NOMO-1 treated with dmso at 0.1 percent for 144 hours (cell line): ENCODE measurements around the gene PLEKHH1.
"Not testable (repeated sequence)": the region's sequence is repeated elsewhere in the genome, so short reads cannot be mapped to it uniquely, and the experiment has no call there.

Experiments
- DNase-seq: peaks from one replicate; lab custom pipeline; 2025; ENCODE audit not compliant: unreplicated experiment; lab: John Stamatoyannopoulos, UW

Gene PLEKHH1

DNA sequence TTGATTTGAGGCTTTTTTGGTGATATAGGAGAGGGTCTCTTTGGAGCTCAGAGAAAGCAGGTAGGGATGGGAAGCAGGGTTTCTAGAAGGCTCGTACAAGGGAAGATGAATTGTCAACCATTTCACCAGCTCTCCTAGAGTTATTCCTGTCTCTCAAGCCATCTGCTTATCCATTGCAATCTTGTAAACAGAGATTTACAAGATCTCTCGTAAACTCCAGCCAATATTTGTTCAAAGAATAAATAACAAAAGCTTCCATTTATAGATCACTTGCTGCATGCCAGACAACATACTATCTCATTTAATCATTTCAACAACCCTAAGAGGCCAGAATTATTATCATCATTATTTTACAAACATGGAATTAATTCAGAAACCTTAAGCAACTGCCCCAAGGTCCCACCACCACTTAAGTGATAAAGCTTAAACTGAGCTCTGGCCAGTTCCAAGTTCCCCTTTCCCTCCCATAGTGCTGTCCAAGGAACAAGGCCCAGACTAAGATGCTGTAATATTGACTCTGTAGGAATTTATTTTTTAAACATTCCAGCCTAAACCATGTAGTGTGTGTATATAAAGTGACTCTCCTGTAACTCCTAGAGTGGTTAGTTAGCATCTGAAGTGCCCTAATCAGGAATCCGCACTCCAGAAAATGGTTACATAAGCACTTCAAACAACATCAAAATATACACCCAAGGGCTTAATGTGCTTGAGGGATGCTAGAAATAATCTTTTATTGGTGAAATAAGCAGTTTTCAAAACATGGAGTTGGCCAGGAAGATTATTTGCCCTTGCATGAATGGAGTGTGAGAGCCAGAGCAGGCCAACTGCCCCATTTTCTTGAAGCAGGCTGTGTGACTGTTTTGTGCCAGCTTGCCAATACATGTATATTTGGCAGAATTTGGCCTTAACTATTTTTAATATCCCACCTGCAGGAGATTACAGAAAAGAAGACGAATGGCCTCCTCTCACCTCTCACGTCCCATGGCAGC is 2.8 kb upstream of the PLEKHH1 start:
- no peak for DNase-seq

DNA sequence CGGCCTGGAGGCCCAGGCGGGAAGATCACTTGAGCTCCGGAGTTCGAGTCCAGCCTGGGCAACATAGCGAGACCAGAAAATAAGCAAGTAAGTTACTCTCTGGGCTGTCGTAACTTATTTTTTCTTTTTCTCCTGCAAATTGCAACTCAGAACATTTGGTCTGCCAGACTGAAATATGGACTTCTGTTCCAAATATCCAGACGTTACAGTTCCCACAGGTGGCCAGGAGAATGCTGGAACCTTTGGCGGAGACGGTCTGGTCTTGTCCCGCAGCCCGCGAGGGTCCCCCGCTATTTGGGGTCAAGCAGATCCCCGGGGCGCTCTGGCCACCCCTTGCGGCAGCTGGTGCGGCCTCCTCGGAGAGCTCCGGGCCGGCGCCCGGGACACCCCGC is 488 bp upstream of the PLEKHH1 start:
- no peak for DNase-seq

GRCh38 chr14:67533754-67534085 is 630 bp downstream of the PLEKHH1 start:
- DNase-seq, result no peak

DNA sequence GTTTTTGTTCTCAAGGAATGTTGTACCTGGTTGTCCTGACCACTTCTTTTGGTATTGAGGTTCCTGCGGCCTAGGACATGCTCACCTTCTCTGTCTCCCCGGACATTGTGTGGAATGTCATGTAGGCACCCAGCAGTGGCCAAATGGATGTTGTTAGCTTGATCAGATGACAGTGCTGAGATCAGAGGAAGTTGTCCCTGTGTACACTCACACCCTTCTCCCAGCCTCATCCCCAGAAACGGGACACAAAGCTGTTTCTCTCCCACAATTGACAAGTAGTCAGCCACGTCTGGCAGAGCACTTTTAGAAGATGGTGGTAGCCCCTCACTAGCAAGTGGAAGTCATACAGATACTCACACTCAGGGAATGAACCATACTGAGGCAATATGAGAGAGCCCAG is 3.0 kb downstream of the PLEKHH1 start:
- DNase-seq, result no peak

GRCh38 chr14:67537736-67538135 is 4.6 kb downstream of the PLEKHH1 start:
- no peak for DNase-seq

DNA sequence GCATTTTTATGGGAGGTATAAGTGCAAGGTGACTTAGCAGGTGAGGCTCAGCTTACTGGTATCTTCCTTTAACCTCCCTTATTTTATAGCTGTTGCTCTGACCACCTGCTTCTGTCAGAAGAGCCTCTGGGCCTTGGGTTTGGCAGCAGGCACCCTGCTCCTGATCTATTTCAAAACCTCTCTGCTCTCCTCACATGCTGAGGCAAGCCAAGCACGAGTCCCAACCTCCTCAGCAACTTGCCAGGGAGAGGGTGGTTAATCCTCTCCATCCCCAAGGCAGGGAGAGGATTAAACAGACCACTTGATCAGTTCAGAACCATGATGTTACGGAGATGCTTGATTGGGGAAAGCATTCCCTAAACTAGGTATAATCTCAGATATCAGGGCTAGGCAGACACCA is 5.4 kb downstream of the PLEKHH1 start:
- DNase-seq, result no peak

GRCh38 chr14:67539116-67539515 is 6.0 kb downstream of the PLEKHH1 start:
- DNase-seq, result no peak

- no peak for DNase-seq
Measured at GRCh38 chr14:67541448-67542387, 8.6 kb downstream of the PLEKHH1 start.

- DNase-seq, result not testable (repeated sequence)
Measured at GRCh38 chr14:67542620-67543019, 9.5 kb downstream of the PLEKHH1 start.

DNA sequence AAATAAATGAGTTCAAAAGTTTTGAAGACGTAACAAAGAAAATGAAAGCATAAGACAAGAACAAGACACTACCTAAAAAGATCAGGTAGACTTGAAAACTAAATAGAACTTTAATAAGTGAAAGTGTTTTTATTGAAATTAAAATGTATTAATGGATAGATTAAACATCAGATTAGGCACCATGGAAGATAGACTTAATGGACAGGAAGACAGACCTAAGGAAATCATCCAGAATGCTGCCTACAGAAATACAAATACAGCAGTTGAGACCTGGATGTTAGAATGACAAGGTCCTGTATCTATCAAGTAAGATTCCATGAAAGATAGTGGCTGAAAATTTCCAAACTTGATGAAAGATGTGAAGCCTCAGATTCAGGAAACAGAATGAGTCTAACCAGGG is 11.5 kb downstream of the PLEKHH1 start:
- no peak for DNase-seq

DNA sequence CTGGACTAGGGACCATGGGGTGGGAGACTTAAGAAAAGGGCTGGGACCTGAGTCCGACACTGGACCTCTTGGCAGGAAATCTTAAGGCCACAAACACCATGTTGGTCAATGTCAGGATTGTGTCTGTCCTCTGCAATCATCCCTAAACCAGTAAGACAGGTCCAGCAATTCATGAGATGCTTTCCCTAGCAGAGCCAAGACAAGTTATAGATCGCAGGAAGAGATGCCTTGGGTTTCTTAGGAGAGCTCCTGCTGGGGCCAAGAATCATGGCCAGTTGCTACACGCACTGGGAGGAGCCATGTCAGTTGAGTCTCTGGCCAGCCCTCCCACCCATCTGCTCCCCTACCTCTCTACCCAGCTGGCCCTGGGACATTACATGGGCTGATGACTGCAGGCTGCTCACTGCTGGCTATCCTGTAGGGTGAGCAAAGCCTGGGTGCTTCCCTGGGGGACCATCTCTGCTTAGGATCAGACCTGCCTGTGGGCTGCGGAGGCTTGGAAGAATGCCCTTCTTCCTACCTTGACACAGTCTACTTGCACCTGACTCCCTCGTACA is 14.2 kb downstream of the PLEKHH1 start:
- no peak for DNase-seq

DNA sequence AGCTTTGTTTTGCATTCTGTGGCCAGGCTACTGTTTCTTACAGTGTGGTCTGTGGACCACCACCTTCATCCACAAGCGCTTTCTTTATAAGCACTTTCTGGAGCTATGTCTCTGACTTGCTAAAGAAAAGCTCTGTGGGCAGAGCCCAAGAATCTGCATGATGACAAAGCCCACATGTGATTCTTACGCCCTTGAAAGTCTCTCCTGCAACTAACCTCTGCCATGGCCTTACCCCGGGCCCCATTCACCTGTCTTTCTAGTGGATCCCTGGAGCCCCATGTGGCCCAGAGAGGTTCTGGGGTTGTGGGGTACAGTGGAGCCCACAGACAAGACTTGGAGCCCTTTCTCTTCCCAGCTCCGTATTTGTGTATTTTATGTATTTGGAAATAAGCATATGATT is 16.6 kb downstream of the PLEKHH1 start:
- DNase-seq, result no peak

GRCh38 chr14:67551123-67551522 is 18.0 kb downstream of the PLEKHH1 start:
- DNase-seq, result no peak

GRCh38 chr14:67551940-67552339 is 18.9 kb downstream of the PLEKHH1 start:
- DNase-seq, result no peak

DNA sequence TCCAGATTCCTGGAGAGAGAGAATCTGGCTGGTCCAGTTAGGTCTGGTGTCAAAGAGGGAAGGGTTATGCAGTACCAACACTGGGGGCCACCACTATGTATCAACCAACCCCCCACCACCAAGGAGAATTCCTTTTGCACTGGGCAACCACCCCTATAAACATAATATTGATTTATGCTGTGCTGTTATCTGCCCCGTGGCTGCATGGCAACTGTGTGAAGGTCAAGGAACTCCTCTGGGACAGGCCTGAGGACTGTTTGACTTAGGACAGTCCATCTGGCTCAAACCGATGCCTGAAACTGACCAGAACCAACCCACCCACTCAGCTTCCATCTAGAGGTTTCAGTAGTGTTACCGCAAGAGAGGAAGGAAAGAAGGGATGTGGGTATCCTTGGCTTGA is 20.5 kb downstream of the PLEKHH1 start:
- no peak for DNase-seq

GRCh38 chr14:67554341-67554740 is 21.3 kb downstream of the PLEKHH1 start:
- no peak for DNase-seq

DNA sequence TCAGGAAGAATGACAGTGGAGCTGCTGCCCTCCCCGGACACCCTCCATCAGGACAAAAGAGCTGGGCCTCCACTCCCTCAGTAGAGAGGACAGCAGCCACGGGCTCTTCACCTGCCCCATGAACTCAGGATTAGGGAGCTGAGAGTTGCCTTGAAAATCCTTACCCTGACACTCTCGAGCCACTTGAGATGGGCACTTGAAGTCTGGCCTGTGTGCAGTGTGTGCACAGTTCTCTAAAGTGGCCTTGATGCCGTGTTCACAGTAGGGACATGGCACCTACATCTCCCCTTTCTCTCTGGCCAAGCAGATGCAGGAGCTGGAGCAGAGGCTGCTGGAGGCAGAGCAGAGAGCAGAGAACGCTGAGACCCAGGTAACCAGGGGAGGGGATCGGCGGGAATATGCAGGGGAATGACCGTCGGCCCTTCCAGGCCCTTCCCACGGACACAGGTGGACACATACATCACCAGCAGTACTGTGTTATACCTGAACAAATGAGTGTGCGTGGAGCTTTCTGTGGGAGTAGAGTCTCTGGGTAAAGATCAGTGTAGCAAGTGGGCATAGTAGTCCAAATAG is 22.5 kb downstream of the PLEKHH1 start:
- no peak for DNase-seq

GRCh38 chr14:67556671-67557070 is 23.6 kb downstream of the PLEKHH1 start:
- DNase-seq, result no peak

GRCh38 chr14:67557118-67557517 is 24.0 kb downstream of the PLEKHH1 start:
- no peak for DNase-seq

- DNase-seq, result no peak
Measured at GRCh38 chr14:67557656-67558055, 24.6 kb downstream of the PLEKHH1 start.

DNA sequence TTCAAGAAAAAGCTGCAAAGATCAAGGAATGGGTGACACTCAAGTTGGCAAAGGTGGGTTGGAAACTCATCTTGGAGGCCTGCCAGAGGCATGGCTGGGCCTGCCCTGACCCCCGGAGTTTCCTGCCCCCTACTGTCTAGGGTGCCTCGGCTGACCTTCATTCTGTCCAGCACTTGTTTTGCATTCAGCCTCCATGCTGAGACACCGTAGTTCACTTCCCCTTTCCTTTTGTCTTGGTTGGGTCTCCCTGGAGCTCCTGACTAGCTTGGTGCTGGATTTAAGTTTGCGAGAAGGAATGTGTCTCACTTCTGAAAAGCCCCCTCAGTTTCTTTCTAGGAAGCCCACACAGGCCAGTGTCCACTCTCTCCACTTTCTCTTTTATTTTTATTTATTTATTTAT is 26.5 kb downstream of the PLEKHH1 start:
- DNase-seq, result no peak
